ENCODE results near the gene LMF1. TPM values are rescaled to one million over a fixed set of nuclear protein-coding genes. Genes with fewer than 3 reads are reported as not detected.

Gene LMF1
- polyA plus RNA-seq, 1 donor (not counting 4 experiments of a cell fraction or from before 2014, with no cell fraction given) = 3.1 TPM

GRCh38 chr16:965487-965886 is 5.3 kb downstream of the LMF1 start:
- Histone ChIP-seq H3K9ac (ENCODE audit: control insufficient read depth, extremely low read depth, insufficient read depth, low read length) (no peak overlapping the region), H3K9me3 (ENCODE audit: control insufficient read depth, low read depth, low read length) (peaks cover 21% of the 10 kb centered on the region), H3K4me1 (ENCODE audit: control insufficient read depth, extremely low read depth, insufficient read depth, low read length) (peaks cover 4% of the 10 kb centered on the region), H3K79me2 (ENCODE audit: control insufficient read depth, insufficient read depth, low read length) (no peaks in the 10 kb centered on the region), H3K27me3 (ENCODE audit: control insufficient read depth, extremely low read depth, insufficient read depth, low read length) (no peaks in the 10 kb centered on the region), H3K9me1 (ENCODE audit: control insufficient read depth, extremely low read depth, insufficient read depth, low read length) (no peaks in the 10 kb centered on the region), H3K36me3 (ENCODE audit: control insufficient read depth in 2 of 2, extremely low read depth in 1 of 2, insufficient read depth in 2 of 2, low read length in 2 of 2) (no peaks in the 10 kb centered on the region), H3K4me2 (ENCODE audit: control insufficient read depth, extremely low read depth, insufficient read depth, low read depth, low read length) (no peak overlapping the region), H3K4me3 (ENCODE audit: control insufficient read depth in 2 of 3, extremely low read depth in 1 of 3, insufficient read depth in 2 of 3, low read depth in 1 of 3, low read length in 3 of 3) (no peak overlapping the region), H4K20me1 (ENCODE audit: control insufficient read depth, extremely low read depth, insufficient read depth, low read length) (no peaks in the 10 kb centered on the region), H2AFZ (ENCODE audit: control insufficient read depth, low read length) (no peak overlapping the region), H3K27ac (ENCODE audit: control insufficient read depth, insufficient read depth, low read length) (no peak overlapping the region)
- no peak for TF ChIP-seq CTCF (optimal IDR thresholded peaks at IDR 0.05 in 1 of 3, IDR thresholded peaks at IDR 0.05 in 1 of 3, conservative IDR thresholded peaks at IDR 0.05 in 1 of 3; ENCODE audit: extremely low read depth in 1 of 3, insufficient read depth in 2 of 3, low read length in 3 of 3)
- no peak for TF ChIP-seq EZH2 (IDR thresholded peaks at IDR 0.05; ENCODE audit: low read length)
- dilution Hi-C loops (cut with MboI; ENCODE audit: extremely low pct_ligation_motif_present, low sequenced_read_pairs) = no loop called here
- FAIRE-seq (no peak), DNase-seq (ENCODE audit: low read depth, low spot score) (no peak)

GRCh38 chr16:965036-965395 is 5.8 kb downstream of the LMF1 start:
- Histone ChIP-seq H3K4me2 (ENCODE audit: control insufficient read depth, extremely low read depth, insufficient read depth, low read depth, low read length) (no peak overlapping the region), H3K27me3 (ENCODE audit: control insufficient read depth, extremely low read depth, insufficient read depth, low read length) (no peaks in the 10 kb centered on the region), H3K79me2 (ENCODE audit: control insufficient read depth, insufficient read depth, low read length) (no peaks in the 10 kb centered on the region), H2AFZ (ENCODE audit: control insufficient read depth, low read length) (no peak overlapping the region), H3K27ac (ENCODE audit: control insufficient read depth, insufficient read depth, low read length) (no peak overlapping the region), H3K4me3 (ENCODE audit: control insufficient read depth in 2 of 3, extremely low read depth in 1 of 3, insufficient read depth in 2 of 3, low read depth in 1 of 3, low read length in 3 of 3) (no peak overlapping the region), H3K36me3 (ENCODE audit: control insufficient read depth in 2 of 2, extremely low read depth in 1 of 2, insufficient read depth in 2 of 2, low read length in 2 of 2) (no peaks in the 10 kb centered on the region), H3K4me1 (ENCODE audit: control insufficient read depth, extremely low read depth, insufficient read depth, low read length) (peaks cover 3% of the 10 kb centered on the region), H4K20me1 (ENCODE audit: control insufficient read depth, extremely low read depth, insufficient read depth, low read length) (no peaks in the 10 kb centered on the region), H3K9me3 (ENCODE audit: control insufficient read depth, low read depth, low read length) (peaks cover 21% of the 10 kb centered on the region), H3K9me1 (ENCODE audit: control insufficient read depth, extremely low read depth, insufficient read depth, low read length) (no peaks in the 10 kb centered on the region), H3K9ac (ENCODE audit: control insufficient read depth, extremely low read depth, insufficient read depth, low read length) (no peak overlapping the region)
- dilution Hi-C loops (cut with MboI; ENCODE audit: extremely low pct_ligation_motif_present, low sequenced_read_pairs) = no loop called here
- FAIRE-seq (no peak), DNase-seq (ENCODE audit: low read depth, low spot score) (no peak)
- no peak for TF ChIP-seq EZH2 (IDR thresholded peaks at IDR 0.05; ENCODE audit: low read length)
- no peak for TF ChIP-seq CTCF (optimal IDR thresholded peaks at IDR 0.05 in 1 of 3, IDR thresholded peaks at IDR 0.05 in 1 of 3, conservative IDR thresholded peaks at IDR 0.05 in 1 of 3; ENCODE audit: extremely low read depth in 1 of 3, insufficient read depth in 2 of 3, low read length in 3 of 3)

Measured in keratinocyte (primary cell).